Measurements from ENCODE around the gene IGSF11. TPM values are rescaled to one million over a fixed set of nuclear protein-coding genes. Genes with fewer than 3 reads are reported as not detected.
"Not testable (repeated sequence)": the region's sequence is repeated elsewhere in the genome, so short reads cannot be mapped to it uniquely, and the experiment has no call there.

IGSF11 gene
- total RNA-seq, 1 donor from 2014 or later: 3.1 TPM

DNA sequence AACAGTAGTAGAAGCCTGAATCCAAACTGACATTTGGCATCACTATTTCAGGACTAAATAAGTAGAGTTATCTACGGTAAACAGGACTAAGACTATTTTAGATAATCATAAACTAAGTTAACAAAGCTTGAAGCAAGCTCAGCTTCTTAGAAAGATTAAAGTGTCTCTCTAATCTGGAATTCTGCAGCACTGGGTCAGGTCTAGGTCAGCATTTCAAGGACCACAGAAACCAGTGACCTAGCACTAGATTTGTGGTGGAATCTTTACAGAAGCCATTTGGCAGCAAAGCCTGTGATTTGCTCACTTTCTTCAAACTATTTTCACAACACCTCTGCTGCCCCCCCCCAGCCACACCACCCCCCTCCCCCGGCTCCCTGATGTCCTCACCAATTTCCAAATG is 37.5 kb downstream of the IGSF11 start:
- intact Hi-C loops (cut with DNase I): no loop called here
- ATAC-seq (no peak), DNase-seq (ENCODE audit: missing footprints) (no peak)

DNA sequence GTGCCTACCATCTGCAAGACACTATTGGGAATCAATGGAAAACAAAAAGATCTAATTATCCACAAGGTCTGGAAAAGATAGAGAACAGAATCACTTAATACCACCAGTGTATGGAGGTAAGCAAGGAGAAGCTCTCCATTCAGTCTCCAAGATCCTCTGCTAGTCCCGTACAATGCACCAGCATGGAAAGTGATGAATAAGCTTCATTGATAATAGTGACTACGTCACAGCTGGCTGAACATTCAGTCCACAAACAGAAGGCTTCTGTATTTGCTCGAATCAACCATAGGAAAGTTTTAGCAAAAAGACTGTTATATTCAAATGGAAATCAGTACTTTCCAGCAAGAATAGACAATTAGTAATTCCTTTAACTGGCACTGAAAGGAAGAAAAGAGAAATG is 42.9 kb downstream of the IGSF11 start:
- intact Hi-C loops (cut with DNase I): loop anchor here (2.0 kb wide), 1 partner anchor 19 kb away; no protein-coding TSS in a partner anchor
- ATAC-seq (peak; percentile 87), DNase-seq (ENCODE audit: missing footprints) (no peak)

DNA sequence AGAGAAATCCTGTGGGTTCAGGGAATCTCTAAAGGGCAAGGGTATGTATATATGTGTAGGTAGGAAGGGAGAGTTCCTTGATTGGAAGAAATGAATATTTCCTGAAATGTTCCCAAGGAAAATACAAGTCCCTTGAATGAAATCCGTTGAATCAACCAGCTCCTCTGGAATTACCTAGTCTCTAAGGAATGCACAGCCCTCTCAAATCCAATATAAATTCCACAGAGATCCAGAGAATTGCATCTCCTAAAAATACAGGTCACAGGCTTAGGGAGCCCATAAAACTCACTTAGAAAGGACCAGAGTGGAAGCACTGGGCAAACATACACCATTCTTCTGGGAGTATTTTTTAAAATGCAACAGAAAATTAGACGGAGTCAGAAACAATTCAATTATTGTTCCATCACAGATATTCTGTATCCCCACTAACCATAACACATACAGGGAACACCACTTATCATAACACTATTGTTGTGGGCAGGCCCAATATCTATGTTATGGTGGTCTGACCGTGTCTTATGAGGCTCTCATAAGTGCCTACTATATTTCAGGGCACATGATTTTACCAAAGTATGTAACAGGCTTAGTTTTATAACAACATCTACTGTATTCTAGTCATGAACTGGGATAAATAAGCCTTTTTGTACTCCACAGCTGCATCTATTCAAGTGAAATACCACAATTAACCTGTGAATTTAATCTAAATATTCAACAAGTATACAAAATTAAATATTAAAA is 43.7 kb downstream of the IGSF11 start:
- no peak for DNase-seq (ENCODE audit: missing footprints)
- peak; percentile 23 for ATAC-seq
- intact Hi-C loops (cut with DNase I): loop anchor here (2.0 kb wide), 1 partner anchor 18 kb away; no protein-coding TSS in a partner anchor

DNA sequence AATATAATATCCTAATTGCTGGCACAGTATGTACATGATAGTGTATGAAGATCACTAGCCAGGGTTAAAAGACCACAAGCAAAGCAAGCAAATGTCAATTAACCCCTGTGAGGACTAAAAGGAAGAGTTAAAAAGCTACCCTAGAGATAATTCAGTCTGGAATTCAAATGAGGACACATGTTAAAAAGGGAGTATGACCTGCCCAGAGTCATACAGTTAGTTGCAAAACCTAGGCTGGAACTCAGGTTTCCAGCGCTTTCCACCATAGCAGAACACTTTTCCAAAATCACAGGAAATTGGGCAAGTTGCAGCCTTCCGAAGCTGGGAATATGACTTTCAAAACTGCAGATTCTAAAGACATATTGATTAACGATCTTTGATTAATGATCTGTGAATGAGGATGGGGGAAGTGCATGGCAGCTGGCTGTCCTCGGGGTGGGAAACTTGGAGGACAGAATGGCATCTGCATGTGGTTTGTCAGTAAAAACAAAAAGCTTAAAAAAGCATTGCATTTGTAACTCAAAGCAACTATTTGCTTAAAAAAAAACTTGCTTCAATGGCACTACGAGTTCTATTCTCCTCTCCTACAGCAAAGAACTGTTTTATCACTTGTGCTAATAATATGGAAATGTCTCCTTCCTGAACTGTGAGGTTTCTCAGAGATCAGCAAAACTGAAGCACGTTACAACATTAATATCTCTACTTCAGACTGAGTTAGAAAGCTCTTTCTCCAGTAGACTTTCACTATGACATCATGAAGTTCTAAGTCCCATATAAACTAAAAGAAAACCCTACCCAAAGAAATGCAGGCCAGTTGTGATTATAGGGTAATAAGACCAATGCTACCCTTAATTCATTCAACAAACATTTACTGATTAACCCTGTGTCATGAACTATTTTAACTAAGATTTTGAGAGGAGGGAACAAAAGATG is 46.2 kb downstream of the IGSF11 start:
- intact Hi-C loops (cut with DNase I): no loop called here
- DNase-seq (ENCODE audit: missing footprints): no peak
- no peak for ATAC-seq

DNA sequence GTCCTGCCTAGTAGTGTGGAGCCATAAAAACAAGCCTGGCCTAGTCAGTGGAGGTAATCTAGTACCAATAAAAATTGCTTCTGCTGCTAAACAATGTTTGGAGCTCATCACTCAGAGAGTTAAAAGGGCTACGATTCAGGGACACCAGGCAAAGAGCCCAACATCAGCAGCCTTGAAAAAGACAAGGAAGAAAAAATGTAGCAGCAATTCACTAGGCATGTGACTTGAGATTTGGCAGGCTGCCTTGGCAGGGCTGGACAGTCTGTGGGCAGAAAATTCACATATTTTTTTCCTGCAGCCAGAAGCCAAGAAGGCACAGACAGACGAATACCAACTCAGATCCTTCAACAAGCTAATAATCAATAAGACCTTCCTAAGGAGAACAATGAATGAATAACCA is 47.2 kb downstream of the IGSF11 start:
- DNase-seq (ENCODE audit: missing footprints) (no peak), ATAC-seq (peak; percentile 58)
- intact Hi-C loops (cut with DNase I): no loop called here

DNA sequence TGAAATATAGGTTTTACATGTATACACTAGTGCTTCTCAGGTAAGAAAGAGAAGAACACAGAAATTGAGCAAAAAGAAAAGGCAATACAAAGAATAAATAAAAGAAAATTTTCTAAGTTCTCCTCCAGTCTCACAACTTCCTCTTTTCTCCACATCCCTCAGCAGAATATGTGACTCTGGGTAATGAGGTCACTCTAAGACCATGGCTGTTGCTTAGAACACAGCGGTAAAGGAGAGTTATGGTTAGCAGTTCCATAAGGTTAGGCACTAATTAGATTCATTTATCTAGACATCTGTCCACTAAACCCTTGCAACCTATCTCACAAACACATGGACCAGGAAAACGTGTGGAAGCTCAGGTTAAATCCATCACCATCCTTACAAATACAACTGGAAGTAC is 47.9 kb downstream of the IGSF11 start:
- DNase-seq (ENCODE audit: missing footprints) (no peak), ATAC-seq (no peak)
- intact Hi-C loops (cut with DNase I): no loop called here

DNA sequence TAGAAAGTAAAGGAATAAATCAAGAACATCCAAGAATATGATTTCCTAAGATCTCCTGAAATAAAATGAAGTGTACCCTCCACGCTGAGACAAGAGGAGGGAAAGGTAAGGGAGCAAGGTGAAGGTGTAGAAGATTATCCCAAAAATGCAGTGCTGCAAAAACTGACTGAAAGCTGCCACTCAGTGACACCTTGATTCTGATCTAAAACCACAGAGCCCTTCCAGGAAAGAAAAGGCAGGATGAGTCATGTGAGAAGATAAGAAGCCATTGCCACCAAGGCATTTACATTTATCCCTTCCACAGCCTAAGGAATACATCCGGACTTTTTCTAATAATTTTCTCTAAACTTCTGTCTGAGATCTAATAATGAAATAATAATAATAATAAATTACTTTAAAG is 49.9 kb downstream of the IGSF11 start:
- ATAC-seq (no peak), DNase-seq (ENCODE audit: missing footprints) (no peak)
- intact Hi-C loops (cut with DNase I): no loop called here

DNA sequence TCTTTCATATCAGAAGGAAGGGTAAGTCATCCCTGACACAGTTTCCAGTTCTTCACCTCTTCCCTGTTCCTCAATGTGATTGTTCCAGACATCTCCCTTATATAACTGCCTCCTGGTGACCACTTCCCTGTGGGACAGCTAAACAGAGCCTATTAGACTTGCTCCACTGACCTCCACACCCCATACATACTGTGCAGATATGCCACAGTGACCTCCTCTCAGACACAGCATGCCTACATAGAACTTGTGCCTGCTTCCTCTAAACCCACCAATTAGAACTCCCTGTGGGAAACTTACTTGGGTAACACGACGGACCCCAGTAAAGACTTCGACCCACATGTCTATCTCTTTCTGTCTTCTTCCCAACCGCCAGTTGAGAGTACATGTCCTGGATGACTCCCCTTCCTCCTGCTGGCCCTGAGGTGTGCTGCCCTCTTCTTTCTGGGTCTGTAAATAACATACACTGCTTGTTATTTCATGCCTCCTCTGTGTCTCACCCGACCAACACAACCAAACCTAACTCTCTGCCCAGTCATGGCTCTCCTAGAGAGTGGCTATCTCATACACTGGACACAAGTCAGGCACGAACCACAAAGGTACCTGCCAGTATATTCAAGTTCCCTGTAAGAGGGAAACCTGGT is 53.0 kb downstream of the IGSF11 start:
- DNase-seq (ENCODE audit: missing footprints): no peak
- no peak for ATAC-seq
- intact Hi-C loops (cut with DNase I): no loop called here

DNA sequence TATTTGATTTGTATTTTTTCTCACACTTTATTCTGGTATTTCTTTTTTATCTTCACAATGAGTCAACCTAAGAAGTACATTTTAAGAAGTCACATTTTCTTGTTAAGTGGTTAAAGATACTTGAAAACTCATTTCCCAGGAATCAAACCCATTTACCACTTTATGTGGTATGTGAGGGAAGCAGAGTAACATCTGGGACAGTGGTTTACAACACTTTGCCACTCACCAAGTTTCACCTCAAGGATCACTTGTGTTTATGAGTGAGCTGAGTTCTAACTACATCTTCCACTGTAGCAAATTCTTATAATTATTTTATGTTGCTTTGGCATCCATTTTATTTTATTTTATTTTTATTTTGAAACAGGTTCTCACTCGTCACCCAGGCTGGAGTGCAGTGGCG is 53.8 kb downstream of the IGSF11 start:
- ATAC-seq (no peak), DNase-seq (ENCODE audit: missing footprints) (no peak)
- intact Hi-C loops (cut with DNase I): no loop called here

DNA sequence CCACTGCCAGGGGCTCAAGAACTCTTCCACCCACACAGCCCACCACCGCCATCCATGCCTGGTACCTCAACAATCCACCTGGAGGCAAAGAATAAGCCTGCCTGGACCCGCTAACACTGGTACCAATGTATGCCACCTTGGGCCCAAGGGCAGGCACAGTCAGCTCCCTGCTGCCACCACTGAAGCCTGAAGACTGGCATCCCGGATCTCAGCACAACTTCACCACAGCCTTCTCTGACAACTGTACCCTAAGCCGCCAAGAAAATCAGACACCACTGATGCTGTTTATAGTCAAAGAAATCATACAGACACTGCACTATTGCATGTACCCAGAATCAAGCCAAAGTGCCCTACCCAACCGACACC is 56.3 kb downstream of the IGSF11 start:
- intact Hi-C loops (cut with DNase I): no loop called here
- ATAC-seq (no peak), DNase-seq (ENCODE audit: missing footprints) (no peak)

DNA sequence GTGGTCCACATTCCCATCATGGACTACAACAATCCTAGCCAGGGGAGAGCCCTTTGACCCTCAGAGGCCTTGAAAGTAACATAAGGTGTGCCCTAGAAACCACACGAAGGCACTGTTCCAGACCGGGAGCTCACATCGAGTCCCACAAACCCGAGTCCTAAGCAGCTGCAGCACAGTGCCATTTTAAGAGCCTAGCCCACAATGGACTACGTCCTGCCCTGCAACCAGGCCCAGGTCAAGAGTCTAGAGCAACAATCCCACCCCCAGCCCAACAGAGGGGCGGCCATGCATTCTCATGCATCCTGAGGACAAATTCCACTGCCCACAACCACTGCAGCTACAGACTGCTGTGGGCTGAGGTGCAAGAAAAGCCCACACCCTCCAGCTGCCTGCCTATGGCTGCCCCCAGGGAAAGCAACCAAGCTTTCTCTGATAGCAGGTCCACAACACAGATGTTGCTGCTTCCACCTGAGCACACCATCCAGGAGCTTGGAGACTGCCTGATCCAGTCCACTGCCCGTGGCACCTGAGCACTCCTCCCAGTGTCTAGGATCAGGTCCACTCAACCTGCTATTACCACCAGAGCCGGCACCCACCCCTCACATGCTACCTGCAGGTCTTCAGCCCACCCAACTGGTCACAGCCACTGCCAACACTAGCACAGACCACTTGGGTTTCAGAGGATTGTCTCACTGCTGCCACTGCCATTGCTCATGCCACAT is 56.8 kb downstream of the IGSF11 start:
- intact Hi-C loops (cut with DNase I): no loop called here
- DNase-seq (ENCODE audit: missing footprints): no peak
- ATAC-seq: no peak

DNA sequence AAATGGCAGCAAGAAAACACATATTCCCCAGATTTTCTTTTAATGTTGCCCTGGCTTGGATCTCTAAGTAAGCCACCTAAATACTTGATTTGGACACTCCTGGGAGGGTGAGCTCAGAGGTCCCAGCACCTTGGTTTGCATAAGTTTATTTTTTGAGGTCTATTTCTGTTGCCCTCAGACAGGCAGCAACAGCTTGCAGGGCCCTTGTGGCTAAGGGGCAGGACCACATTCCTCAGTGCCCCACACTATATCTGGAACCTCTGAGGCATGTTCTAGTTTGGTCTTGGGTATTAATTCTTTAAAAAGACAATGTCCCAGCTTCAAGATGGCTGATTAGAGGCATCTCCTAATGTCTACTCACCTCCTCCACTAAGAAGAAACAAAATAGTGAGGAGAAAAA is 57.5 kb downstream of the IGSF11 start:
- ATAC-seq (no peak), DNase-seq (ENCODE audit: missing footprints) (no peak)
- intact Hi-C loops (cut with DNase I): no loop called here

DNA sequence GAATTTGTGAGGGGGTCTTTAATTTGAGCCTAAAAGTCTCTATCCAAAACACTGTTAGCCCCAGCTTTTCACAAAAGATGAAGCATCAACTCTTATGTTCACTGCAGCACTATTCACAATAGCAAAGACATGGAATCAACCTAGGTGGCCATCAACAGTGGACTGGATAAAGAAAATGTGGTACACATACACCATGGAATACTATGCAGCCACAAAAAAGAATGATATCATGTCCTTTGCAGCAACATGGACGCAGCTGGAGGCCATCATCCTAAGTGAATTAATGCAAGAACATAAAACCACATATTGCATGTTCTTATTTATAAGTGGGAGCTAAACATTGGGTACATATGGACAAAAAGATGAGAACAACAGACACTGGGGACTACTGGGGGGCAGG is 59.2 kb downstream of the IGSF11 start:
- ATAC-seq; intact Hi-C loops (cut with DNase I); DNase-seq (ENCODE audit: missing footprints): not testable (repeated sequence)

DNA sequence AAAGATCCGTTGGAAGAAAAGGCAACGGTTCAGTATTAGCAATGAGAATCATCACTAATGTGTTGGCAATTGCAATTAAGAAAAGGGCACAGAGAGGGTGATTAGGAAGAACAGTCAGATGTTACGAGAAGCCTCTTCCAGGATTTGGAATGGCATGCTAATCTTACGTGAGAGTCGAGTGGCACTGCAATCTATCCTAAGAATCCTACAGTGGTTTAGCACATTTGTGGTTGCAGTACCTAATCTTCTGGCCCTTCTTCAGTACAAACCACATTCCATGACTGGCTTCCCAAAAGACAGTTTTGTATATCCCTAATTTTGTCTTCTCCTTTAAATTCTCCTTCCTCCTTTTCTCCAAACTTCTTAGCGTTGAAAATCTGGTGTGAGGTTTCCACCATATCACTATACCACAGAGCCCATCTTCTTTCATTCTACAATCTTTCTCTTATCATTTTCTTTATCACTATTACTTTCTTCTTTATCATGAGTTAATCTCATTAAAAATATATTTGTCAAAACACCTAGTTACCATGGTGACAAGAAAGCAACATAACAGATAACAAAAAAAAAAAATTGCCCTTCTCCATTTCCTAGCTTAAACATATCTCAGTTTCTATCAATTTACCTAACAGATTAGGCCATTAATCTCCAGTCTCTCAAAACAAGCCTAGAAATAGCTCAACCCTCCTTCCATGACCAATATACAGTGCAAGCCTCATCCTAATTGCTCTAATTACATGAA is 60.1 kb downstream of the IGSF11 start:
- intact Hi-C loops (cut with DNase I): no loop called here
- ATAC-seq (no peak), DNase-seq (ENCODE audit: missing footprints) (no peak)

DNA sequence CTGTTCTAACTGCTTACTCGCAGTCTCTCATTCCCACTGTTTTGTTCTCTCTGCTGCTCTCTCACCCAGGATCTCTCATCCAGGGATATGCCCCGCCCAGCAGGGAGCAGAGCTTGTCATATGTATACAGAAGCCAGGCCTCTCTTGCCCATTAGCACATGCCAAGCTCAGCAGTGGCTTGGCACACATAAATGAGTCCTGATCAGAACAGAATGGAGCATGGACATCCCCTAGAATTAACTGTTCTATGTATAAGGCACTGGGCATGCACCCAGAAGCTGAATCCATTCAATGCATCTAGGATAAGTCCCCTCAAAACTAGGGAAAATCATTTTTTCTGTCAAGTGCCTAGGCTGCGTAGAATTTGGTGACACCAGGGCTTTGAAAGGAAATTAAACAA is 61.6 kb downstream of the IGSF11 start:
- intact Hi-C loops (cut with DNase I): loop anchor here (2.0 kb wide), 1 partner anchor 18 kb away; no protein-coding TSS in a partner anchor
- peak; percentile 91 for ATAC-seq

DNA sequence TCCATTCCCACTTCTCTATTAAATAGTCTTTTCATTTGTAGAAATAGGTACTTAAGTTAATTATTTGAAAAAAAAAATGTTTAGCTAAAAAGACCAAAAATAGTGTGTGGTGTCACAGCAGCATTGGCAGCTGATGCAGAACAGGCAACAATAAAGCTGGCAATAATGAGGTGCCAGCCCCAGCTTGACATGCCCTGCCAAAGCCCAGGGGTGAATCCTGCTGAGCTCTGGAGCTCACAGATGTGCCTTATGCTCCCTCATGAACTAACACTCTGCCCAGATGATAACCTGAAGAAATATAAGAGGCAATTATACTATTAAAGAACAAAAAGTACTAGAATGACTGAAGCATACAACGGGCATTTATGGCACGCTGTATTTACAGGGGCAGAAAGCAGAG is 63.8 kb downstream of the IGSF11 start:
- intact Hi-C loops (cut with DNase I): no loop called here
- DNase-seq (ENCODE audit: missing footprints): no peak
- ATAC-seq: peak; percentile 84

More for the DNA sequence above, 61.6 kb downstream of the IGSF11 start:
- DNase-seq (ENCODE audit: missing footprints): peak; percentile 69

DNA sequence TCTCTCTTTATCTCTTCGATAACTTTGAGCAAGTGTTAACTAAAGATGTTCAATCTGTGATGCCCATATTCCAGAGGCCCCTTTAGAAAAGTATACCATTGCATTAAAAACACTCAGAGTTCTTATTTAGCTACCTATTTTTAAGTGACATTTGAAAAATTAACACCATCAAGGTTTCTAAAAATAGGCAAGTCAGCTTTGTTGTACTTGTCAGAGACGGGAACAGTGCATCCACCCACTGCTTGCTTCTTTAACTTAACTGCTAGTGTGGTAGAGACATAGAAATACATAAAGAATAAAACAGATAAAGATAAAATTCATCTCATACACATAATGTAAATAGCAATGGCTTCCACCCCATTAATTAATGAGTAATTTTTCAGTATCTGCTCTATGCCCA is 66.0 kb downstream of the IGSF11 start:
- intact Hi-C loops (cut with DNase I): loop anchor here (5.0 kb wide), 1 partner anchor 49 kb away; no protein-coding TSS in a partner anchor
- no peak for DNase-seq (ENCODE audit: missing footprints)
- ATAC-seq: no peak

DNA sequence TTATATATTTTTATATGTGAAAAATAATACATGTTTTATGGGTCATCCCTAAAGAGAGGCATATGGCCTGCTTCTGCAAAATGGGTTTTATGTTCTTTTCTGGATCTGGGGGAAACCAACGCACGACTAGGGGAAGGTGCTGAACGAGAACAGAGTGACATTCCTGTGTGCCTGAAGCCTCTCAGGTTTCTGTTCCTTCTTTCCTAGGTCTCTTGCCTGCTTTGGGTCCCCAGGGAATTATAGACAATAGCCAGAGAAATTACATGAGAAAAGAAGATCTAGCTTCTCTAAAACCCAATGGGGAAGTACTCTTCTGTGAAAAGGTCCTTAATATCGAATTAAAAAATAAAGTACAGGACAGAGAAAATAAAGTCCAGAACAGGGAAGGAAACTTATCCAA is 66.5 kb downstream of the IGSF11 start:
- DNase-seq (ENCODE audit: missing footprints): no peak
- intact Hi-C loops (cut with DNase I): loop anchor here (5.0 kb wide), 1 partner anchor 49 kb away; no protein-coding TSS in a partner anchor
- ATAC-seq: no peak
